HepG2 (cell line): ENCODE measurements around the gene FKBP5. TPM values are rescaled to one million over a fixed set of nuclear protein-coding genes. Genes with fewer than 3 reads are reported as not detected.

Experiments
- ATAC-seq: fragments of 200-7000 bp; cut with Tn5 transposase; 3 replicates; pipeline ENCODE4 v1.9.1; 2020; ENCODE audit warnings: mild to moderate bottlenecking, moderate library complexity
- BruUV-seq: library from RNA; stranded (reverse); fragments of 400-500 nt; replicated peaks from 2 replicates; lab custom pipeline; 2021; lab: Mats Ljungman, UMichigan
- CTCF ChIA-PET: fragments of 300-600 bp; formaldehyde crosslinking; extraction: SDS; loops from one replicate; lab custom pipeline; 2021; ENCODE audit warnings: low total read pairs, inconsistent platforms, low intra/inter-chr PET ratio; lab: Yijun Ruan, JAX
- POLR2A ChIA-PET: fragments of 350-600 bp; sonication (Branson Sonifier 250); formaldehyde crosslinking; loops from one replicate; lab custom pipeline; 2020; ENCODE audit warnings: antibody characterized with exemption, inconsistent platforms; lab: Yijun Ruan, JAX
- DNase-seq: peaks from one replicate; pipeline ENCODE4 v3.0.0-alpha.2; 2015; ENCODE audit warnings: low spot score
- FAIRE-seq: peaks from 3 replicates; lab custom pipeline; 2011; peaks lifted over from hg19 to GRCh38; lab: Jason Lieb, UNC
- H2AFZ ChIP-seq: one replicate; pipeline ENCODE4 v1.6.1; 2011; ENCODE audit warnings: low read length, inconsistent platforms
- H3K27ac ChIP-seq: fragments of 300-600 bp; 3 replicates; pipeline ENCODE4 v1.8.0; 2011; ENCODE audit warnings: mixed run types, mild to moderate bottlenecking, mixed read lengths, low read length, inconsistent platforms; ENCODE audit not compliant: insufficient read depth; ENCODE audit errors: extremely low read length
- H3K27me3 ChIP-seq, 2 experiments: fragments of 200-600 bp in 1 of 2; 2 replicates in 1 of 2; 3 replicates in 1 of 2; pipeline versions ENCODE4 v1.6.0 to v1.8.0; 2011; ENCODE audit warnings: low read length in 2 of 2, mild to moderate bottlenecking in 2 of 2, moderate library complexity in 2 of 2, inconsistent platforms in 1 of 2; ENCODE audit not compliant: insufficient read depth in 2 of 2, control insufficient read depth in 1 of 2
- H3K36me3 ChIP-seq, 2 experiments: fragments of 200-600 bp in 1 of 2; replicated peaks in 1 of 2; 2 replicates in 1 of 2; 3 replicates in 1 of 2; pipeline versions ENCODE4 v1.5.1 to v1.8.0; 2011; ENCODE audit warnings: low read length in 2 of 2, inconsistent platforms in 1 of 2; ENCODE audit not compliant: insufficient read depth in 2 of 2, control insufficient read depth in 1 of 2
- H3K4me1 ChIP-seq: 2 replicates; pipeline ENCODE4 v1.5.1; 2012; ENCODE audit warnings: low read length, inconsistent platforms; ENCODE audit not compliant: insufficient read depth
- H3K4me2 ChIP-seq: 2 replicates; pipeline ENCODE4 v1.6.0; 2011; ENCODE audit warnings: low read depth, low read length, inconsistent platforms
- H3K4me3 ChIP-seq, 3 experiments: fragments of 200-600 bp in 1 of 3; sonication (generic), shearing (Covaris generic) in 1 of 3; replicated peaks in 1 of 3; 2 replicates each; pipeline ENCODE4 v1.5.1; 2011 to 2016; ENCODE audit warnings: low read length in 3 of 3, inconsistent platforms in 2 of 3, low read depth in 2 of 3, mild to moderate bottlenecking in 2 of 3, control low read depth in 1 of 3, mixed read lengths in 1 of 3; ENCODE audit not compliant: insufficient read depth in 1 of 3
- H3K79me2 ChIP-seq: one replicate; pipeline ENCODE4 v1.6.1; 2011; ENCODE audit warnings: low read length, inconsistent platforms; ENCODE audit not compliant: insufficient read depth
- H3K9ac ChIP-seq: 2 replicates; pipeline ENCODE4 v1.6.0; 2011; ENCODE audit warnings: mild to moderate bottlenecking, low read depth, low read length, inconsistent platforms; ENCODE audit not compliant: insufficient read depth
- H3K9me3 ChIP-seq: 2 replicates; pipeline ENCODE4 v1.5.1; 2012; ENCODE audit warnings: mild to moderate bottlenecking, low read length
- H4K20me1 ChIP-seq: 2 replicates; pipeline ENCODE4 v1.6.0; 2011; ENCODE audit warnings: inconsistent platforms, mild to moderate bottlenecking, low read length, moderate library complexity; ENCODE audit not compliant: insufficient read depth
- GATAD1 ChIP-seq: IDR thresholded peaks from 2 replicates; pipeline ENCODE4 v1.6.1; 2016; ENCODE audit warnings: missing genetic modification reagents, missing compliant biosample characterization
- HNF4G ChIP-seq, 2 experiments: sonication (generic) in 1 of 2; formaldehyde crosslinking in 1 of 2; IDR thresholded peaks; 2 replicates each; pipeline versions ENCODE4 v1.4.0 to v1.6.1; 2011 to 2020; ENCODE audit warnings: borderline replicate concordance in 2 of 2, low read depth in 2 of 2, mild to moderate bottlenecking in 2 of 2, low read length in 1 of 2, missing genetic modification reagents in 1 of 2, moderate library complexity in 1 of 2
- MIER3 ChIP-seq: IDR thresholded peaks from 2 replicates; pipeline ENCODE4 v1.6.1; 2016; ENCODE audit warnings: missing compliant biosample characterization, borderline replicate concordance
- PHF20 ChIP-seq: sonication (generic); formaldehyde crosslinking; IDR thresholded peaks from 2 replicates; pipeline ENCODE4 v1.5.0; 2020; ENCODE audit warnings: mild to moderate bottlenecking, missing genetic modification reagents
- SALL2 ChIP-seq: sonication (generic); formaldehyde crosslinking; IDR thresholded peaks from 2 replicates; pipeline ENCODE4 v1.8.1; 2023; ENCODE audit warnings: mild to moderate bottlenecking, missing genetic modification reagents, inconsistent platforms
- TFDP1 ChIP-seq: IDR thresholded peaks from 2 replicates; pipeline ENCODE4 v1.6.1; 2016; ENCODE audit warnings: missing compliant biosample characterization, missing genetic modification reagents, borderline replicate concordance
- YEATS2 ChIP-seq: sonication (generic); formaldehyde crosslinking; IDR thresholded peaks from 2 replicates; pipeline ENCODE4 v1.4.0; 2020; ENCODE audit warnings: missing genetic modification reagents, borderline replicate concordance
- ZNF639 ChIP-seq: conservative IDR thresholded peaks from 2 replicates; pipeline ENCODE4 v1.6.1; 2018; ENCODE audit warnings: missing genetic modification reagents
- ZNF775 ChIP-seq: sonication (generic); formaldehyde crosslinking; IDR thresholded peaks from 2 replicates; pipeline ENCODE4 v1.4.0; 2020; ENCODE audit warnings: missing genetic modification reagents, mild to moderate bottlenecking, moderate library complexity, borderline replicate concordance
- WGBS: methylation state at CpG from one replicate; pipeline ENCODE4 v1.1.6; 2017; ENCODE audit warnings: low lambda C conversion rate; 5-methylcytosine and 5-hydroxymethylcytosine counted together
- in situ Hi-C: cut with HindIII; loops from 2 replicates; pipeline ENCODE4 v1.10.0; 2017; ENCODE audit warnings: low pct_unique_long_range_greater_than_20kb; ENCODE audit not compliant: extremely low pct_ligation_motif_present
- intact Hi-C: fragments of 100-400 bp; cut with micrococcal nuclease; formaldehyde crosslinking; loops from one replicate; pipeline ENCODE4 v1.10.0; 2022; ENCODE audit not compliant: unreplicated experiment
- polyA plus RNA-seq, 8 experiments: library from polyadenylated mRNA; depleted of rRNA in 3 of 8; stranded (reverse) in 7 of 8; unstranded in 1 of 8; fragments of >200 nt; fragmentation: Illumina TruSeq in 4 of 8; extraction: Trizol in 4 of 8; gene quantifications; 2 replicates each; pipeline versions ENCODE4 v1.2.1 to v1.2.3, GENCODE V29; 2011 to 2016; ENCODE audit warnings: low read depth in 4 of 8, missing spikeins in 1 of 8, mixed read lengths in 1 of 8; ENCODE audit not compliant: insufficient read depth in 1 of 8
- total RNA-seq, 5 experiments: library from RNA; depleted of rRNA; stranded (reverse); fragments of >200 nt; fragmentation: Illumina TruSeq; extraction: Trizol; gene quantifications; 2 replicates each; pipeline ENCODE4 v1.2.3, GENCODE V29; 2016; ENCODE audit warnings: low read depth in 1 of 5

The FKBP5 gene
- total and polyA plus RNA-seq, 2 of the 13 experiments (the other 11 are each of a cell fraction or from before 2014, with no cell fraction given), result 8.0 to 17.4 TPM

GRCh38 chr6:35736253-35736894, 47.7 kb upstream of the FKBP5 start (continued):
- TF ChIP-seq TFDP1, result no peak
- TF ChIP-seq YEATS2, result peak; percentile 38; the same call in 1 of the 2 replicates
- TF ChIP-seq, all 625 proteins: peak for 52

GRCh38 chr6:35735452-35735851, 46.7 kb upstream of the FKBP5 start:
- Histone ChIP-seq H3K4me1 (peaks cover 69% of the 10 kb centered on the region), H3K27ac (no peak overlapping the region), H3K4me2 (no peak overlapping the region), H2AFZ (no peak overlapping the region), H3K9ac (no peak overlapping the region), H3K4me3 (no peak overlapping the region), H3K27me3 (no peaks in the 10 kb centered on the region), H4K20me1 (no peaks in the 10 kb centered on the region), H3K9me3 (no peaks in the 10 kb centered on the region), H3K36me3 (no peaks in the 10 kb centered on the region), H3K79me2 (no peaks in the 10 kb centered on the region)
- POLR2A ChIA-PET, result interaction anchor here (1.7 kb wide), 1 partner anchor 133 kb away, joined by 7 read pairs; no protein-coding TSS in a partner anchor
- CTCF ChIA-PET, result interaction anchor here (1.3 to 5.0 kb wide), 2 partner anchors 111 to 152 kb away, joined by 4 to 131 read pairs; no protein-coding TSS in a partner anchor
- DNase-seq, result no peak
- intact Hi-C loops (loop anchor here (10.0 kb wide), 1 partner anchor 441 kb away; the partner anchor contains the start of gene DEF6), in situ Hi-C loops (loop anchor here (5.0 to 10.0 kb wide), 2 partner anchors 153 to 421 kb away; no protein-coding TSS in a partner anchor)
- BruUV-seq, result no TSS peak
- no peak for TF ChIP-seq PHF20 (CRISPR knock-in tag)
- TF ChIP-seq ZNF639 (CRISPR knock-in tag), result no peak
- no peak for TF ChIP-seq HNF4G (IDR thresholded peaks at IDR 0.05; ENCODE audit: borderline replicate concordance, low read depth, low read length)
- TF ChIP-seq HNF4G (CRISPR knock-in tag; IDR thresholded peaks at IDR 0.05; ENCODE audit: borderline replicate concordance, low read depth), result no peak
- no peak for TF ChIP-seq ZNF775 (CRISPR knock-in tag)
- TF ChIP-seq GATAD1 (CRISPR knock-in tag), result no peak
- no peak for TF ChIP-seq SALL2 (CRISPR knock-in tag)
- TF ChIP-seq MIER3 (CRISPR knock-in tag), result no peak
- 88% methylated on average over 1 of the region's 3 CpGs for WGBS
- ATAC-seq, result no peak
- no peak for FAIRE-seq
